Inflammatory macrophage (primary cell): ENCODE data around the gene RAD17.
"Not testable (repeated sequence)": the region's sequence is repeated elsewhere in the genome, so short reads cannot be mapped to it uniquely, and the experiment has no call there.

Source experiments
- DNase-seq, 2 donors: peaks; one replicate each; pipeline ENCODE4 v3.0.0-alpha.2; 2020 to 2022

RAD17 gene

GRCh38 chr5:69374911-69375446 lies 5.4 kb downstream of the RAD17 start:
- DNase-seq: no peak

GRCh38 chr5:69378376-69378775 lies 8.8 kb downstream of the RAD17 start:
- no peak for DNase-seq

- peak in 1 of 2 donors; percentile 2 for DNase-seq
These were observed 35.2 kb downstream of the RAD17 start for GRCh38 chr5:69404659-69405330.

- DNase-seq: peak; percentile 34 to 68
These were observed 45.4 kb downstream of the RAD17 start, which contains the start of gene MARVELD2 for GRCh38 chr5:69414885-69415583. MARVELD2 (plus strand) TSS chr5:69415116; CDS start chr5:69419386, 4,270 bp downstream.

GRCh38 chr5:69415584-69415958 lies 46.0 kb downstream of the RAD17 start:
- DNase-seq: no peak

- no peak for DNase-seq
These were observed 46.6 kb downstream of the RAD17 start for GRCh38 chr5:69416180-69416579.

GRCh38 chr5:69416699-69417098 lies 47.1 kb downstream of the RAD17 start:
- DNase-seq: no peak

GRCh38 chr5:69418554-69418953 lies 48.9 kb downstream of the RAD17 start:
- DNase-seq: no peak

GRCh38 chr5:69431424-69432303 lies 62.0 kb downstream of the RAD17 start:
- DNase-seq: no peak

GRCh38 chr5:69432412-69433206 lies 63.0 kb downstream of the RAD17 start:
- peak; percentile 2 to 7 for DNase-seq

GRCh38 chr5:69435276-69435884 lies 65.8 kb downstream of the RAD17 start:
- not testable (repeated sequence) for DNase-seq

- no peak for DNase-seq
These were observed 74.6 kb downstream of the RAD17 start for GRCh38 chr5:69444127-69444754.

- DNase-seq: no peak
These were observed 79.9 kb downstream of the RAD17 start for GRCh38 chr5:69449511-69449910.

GRCh38 chr5:69450116-69450515 lies 80.5 kb downstream of the RAD17 start:
- peak; percentile 52 to 58 for DNase-seq

GRCh38 chr5:69450527-69450926 lies 80.9 kb downstream of the RAD17 start:
- not testable (repeated sequence) for DNase-seq

- no peak for DNase-seq
These were observed 82.5 kb downstream of the RAD17 start for GRCh38 chr5:69451941-69452647.

GRCh38 chr5:69453487-69453886 lies 83.9 kb downstream of the RAD17 start:
- not testable (repeated sequence) for DNase-seq

GRCh38 chr5:69454460-69455249 lies 85.0 kb downstream of the RAD17 start:
- DNase-seq: peak; percentile 7 to 40

- not testable (repeated sequence) for DNase-seq
These were observed 85.9 kb downstream of the RAD17 start for GRCh38 chr5:69455428-69455988.
